DMS153 (cell line): Measurements from ENCODE around the gene BCL6B.
"Not testable (repeated sequence)": the region's sequence is repeated elsewhere in the genome, so short reads cannot be mapped to it uniquely, and the experiment has no call there.

ENCODE experiments used
- DNase-seq: peaks from one replicate; lab custom pipeline; 2025; lab: John Stamatoyannopoulos, UW

BCL6B gene

DNA sequence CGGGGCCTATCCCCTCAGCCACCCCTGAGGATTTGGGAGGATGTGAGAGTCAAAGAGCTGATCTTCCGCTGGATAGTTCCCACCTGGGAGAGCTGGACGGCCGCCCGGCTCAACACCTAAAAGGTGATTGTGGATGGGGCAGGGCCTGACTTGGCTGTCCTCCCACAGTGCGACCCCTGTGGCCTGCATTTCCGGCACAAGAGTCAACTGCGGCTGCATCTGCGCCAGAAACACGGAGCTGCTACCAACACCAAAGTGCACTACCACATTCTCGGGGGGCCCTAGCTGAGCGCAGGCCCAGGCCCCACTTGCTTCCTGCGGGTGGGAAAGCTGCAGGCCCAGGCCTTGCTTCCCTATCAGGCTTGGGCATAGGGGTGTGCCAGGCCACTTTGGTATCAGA is 4.5 kb downstream of the BCL6B start:
- no peak for DNase-seq

DNA sequence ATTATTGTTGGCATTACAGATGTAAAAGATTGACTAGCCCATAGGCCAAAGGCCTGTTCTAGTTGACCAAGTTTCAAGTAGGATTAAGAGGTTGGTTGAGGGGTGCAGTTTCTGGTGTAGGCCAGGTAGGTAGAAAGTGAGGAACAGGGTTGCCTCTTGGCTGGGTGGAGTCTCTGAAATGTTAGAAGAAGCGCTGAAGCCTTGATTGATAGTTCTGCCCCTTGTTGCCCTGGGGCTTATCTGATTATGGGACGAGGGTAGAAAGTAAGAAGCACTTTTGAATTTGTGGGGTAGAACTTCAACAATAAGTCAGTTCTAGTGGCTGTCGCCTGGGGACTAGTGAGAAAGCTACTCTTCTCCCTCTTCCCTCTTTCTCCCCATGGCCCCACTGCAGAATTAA is 6.2 kb downstream of the BCL6B start:
- no peak for DNase-seq

DNA sequence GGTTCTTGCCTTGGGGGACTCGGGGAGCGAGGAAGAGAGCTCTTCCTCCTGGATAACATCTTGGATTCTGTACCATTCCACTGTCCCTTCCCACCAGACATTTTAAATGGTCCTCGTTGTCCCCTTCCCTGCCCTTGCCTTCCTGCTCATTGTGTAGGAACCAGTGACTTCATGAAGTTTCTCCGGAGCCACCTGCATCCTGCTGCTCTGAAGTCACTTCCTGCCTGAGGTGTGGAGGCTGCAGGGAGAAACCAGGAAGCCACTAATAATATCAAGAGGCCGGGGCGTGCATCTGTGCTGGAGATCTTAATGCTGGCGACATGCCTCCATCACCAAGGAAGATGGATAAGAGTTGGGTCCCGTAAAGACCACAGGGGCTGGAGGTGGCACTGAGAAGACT is 6.8 kb downstream of the BCL6B start:
- no peak for DNase-seq

DNA sequence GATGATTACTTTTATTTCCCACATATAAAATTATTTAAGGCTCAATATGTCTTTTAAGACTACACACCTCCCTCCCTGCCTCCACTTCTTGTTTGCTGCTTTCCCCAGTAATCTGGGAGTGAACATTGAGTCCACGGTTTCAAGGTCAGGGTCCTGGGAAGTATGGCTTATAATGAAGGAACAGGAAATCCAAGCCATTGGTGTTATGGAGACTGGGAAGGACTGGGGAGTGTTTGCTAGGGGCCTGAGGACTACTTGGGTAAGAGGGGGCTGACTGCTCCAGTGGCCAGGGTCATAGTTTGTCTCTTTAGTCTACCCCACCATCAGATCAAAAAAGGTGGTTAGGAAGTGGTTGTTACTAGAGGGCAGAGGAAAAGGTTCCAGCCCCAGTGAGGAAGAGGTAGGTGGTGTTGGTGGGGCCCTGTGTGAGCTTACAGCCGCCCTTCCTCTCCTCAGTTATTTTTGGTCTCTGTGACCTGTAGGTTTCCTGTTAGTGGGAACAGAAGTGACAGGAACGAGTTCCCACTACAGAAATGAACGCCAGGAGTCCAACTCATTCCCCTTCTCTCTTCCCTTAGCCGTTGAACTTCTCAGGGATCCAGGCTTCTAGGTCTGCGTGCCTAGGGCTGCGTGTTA is 12.2 kb downstream of the BCL6B start:
- no peak for DNase-seq

DNA sequence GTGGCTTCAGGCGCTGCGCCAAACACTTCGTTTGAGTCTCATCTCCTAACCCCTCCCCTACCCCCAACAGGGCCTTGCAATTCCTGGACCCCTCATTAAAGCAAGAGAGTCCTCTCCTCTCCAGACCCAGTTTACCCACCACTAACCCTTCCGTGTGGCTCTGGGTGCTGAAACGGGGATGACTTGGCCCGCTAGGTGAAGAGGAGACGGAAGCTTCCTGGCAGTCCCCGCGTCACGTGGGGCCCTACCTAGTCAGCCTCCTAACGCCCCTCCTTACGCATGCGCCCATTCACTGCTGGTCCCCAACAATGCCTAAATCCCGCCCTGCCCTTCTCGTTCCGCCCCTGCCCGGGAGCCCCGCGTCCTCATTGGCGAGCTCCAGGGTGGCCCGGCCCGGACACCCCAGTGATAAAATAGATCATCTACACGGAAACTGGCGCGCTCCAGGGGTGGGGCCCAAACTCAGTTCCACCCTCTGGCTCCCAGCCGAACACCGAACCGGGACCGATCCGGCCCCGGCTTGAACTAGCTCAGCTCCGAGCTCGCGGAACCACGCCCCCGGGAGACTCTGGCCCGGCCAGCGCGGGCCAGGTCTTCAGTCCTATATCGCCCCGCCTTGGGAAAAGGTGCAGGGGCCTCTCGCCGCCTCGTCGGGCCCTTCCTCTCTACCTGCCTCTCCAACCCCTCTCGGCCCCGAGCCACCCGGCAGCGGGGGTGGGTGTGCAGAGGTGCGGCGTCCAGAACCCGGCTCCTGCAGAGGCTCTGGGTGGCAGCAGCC is 12.9 kb downstream of the BCL6B start, which contains the start of gene SLC16A13:
TSS of gene SLC16A13 (plus strand) at position 425 of the 778 bp plus-strand sequence. CDS start 368 bp downstream, outside the sequence.
- peak; percentile 90 for DNase-seq

DNA sequence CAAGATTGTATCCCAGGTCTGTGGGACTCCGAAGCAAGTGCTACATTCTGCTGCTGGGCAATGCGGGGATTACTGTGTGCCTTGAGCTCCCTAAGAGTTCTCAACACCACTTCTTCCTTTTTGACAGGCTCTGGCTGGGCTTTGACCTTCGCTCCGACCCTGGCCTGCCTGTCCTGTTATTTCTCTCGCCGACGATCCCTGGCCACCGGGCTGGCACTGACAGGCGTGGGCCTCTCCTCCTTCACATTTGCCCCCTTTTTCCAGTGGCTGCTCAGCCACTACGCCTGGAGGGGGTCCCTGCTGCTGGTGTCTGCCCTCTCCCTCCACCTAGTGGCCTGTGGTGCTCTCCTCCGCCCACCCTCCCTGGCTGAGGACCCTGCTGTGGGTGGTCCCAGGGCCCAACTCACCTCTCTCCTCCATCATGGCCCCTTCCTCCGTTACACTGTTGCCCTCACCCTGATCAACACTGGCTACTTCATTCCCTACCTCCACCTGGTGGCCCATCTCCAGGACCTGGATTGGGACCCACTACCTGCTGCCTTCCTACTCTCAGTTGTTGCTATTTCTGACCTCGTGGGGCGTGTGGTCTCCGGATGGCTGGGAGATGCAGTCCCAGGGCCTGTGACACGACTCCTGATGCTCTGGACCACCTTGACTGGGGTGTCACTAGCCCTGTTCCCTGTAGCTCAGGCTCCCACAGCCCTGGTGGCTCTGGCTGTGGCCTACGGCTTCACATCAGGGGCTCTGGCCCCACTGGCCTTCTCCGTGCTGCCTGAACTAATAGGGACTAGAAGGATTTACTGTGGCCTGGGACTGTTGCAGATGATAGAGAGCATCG is 15.4 kb downstream of the BCL6B start:
- no peak for DNase-seq

DNA sequence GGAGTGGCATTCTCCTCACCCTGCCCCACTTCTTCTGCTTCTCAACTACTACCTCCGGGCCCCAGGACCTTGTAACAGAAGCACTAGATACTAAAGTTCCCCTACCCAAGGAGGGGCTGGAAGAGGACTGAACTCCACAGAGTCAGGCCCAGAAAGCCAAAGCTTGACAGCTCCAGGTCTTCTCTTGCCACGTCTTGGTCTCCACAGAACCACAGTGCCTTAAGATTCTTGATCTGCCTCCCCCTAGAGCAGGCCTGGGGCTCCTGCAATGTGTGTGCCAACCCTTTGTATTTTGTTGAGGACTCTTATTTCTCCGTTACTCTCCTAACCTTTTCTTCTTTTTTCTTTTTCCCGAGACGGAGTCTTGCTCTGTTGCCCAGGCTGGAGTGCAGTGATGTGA is 17.0 kb downstream of the BCL6B start:
- DNase-seq = no peak

DNA sequence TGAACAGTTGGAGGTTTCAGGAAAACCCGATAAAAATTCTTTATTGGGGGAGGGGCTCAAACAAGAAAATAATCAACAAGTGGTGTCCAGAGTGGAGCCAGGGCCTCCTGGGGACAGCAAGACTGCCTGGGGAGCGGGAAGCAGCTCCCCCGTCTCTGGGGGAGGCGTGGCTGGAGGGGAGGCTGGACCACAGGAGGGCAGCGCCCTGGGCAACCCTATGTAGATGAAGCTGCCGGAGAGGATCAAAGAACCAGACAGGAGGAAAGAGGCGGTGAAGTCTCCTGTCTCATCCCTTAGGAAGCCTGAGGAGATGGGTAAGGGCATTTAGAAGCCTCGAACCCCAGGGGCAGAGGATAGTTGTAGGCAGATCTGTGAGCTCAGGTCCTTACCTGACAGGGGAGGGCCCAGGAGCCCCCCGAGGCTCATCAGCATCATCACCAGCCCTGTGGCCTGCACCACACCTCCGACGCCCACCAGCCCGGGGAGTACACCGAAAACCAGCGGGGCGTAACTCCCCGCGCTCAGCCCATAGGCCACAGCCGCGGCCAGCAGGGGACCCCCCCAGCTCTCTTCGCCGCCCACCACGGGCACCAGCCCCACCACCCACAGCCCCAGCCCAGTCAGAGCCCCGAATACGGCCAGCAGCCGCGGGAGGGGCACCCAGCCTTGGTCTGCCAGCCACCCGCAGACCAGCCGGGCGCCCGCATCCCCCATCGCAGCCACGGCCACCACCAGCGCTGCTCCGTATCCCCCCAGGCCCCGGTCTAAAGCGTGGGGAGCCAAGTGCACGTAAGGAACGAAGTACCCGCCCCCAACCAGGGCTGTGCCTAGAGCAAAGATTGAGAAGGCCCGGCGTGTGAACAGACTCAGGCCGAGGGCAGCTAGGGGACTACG is 19.0 kb downstream of the BCL6B start:
- DNase-seq = no peak

DNA sequence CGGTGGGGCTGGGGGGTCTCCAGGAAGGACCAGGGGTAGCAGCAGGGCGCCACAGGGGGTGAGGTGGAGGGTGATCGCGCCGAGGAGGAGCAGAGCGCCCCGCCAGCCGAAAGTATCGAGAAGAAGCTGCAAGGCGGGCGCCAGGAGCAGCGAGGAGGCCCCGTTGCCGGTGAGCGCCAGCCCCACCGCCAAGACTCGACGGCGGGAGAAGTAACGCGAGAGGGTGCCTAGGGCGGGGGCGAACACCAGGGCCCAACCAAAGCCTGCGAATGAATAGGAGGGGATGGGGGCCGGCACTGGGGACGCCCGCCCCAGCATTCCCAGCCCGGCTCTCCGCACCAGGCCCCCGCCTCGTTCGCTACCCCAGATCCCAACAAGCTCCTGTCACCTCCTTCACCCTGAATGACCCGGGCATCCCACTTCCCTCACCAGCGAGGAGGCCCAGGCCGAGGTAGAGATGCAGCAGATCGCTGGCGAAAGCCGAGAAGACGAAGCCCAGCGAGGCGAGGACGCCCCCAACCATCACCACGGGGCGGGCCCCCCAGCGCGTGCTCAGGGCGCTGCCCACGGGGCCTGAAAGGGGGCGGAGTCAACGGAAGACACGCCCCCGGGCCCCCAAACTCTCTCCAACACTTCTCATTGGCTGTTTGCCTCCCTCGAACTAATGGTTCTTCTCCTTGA is 19.8 kb downstream of the BCL6B start:
- no peak for DNase-seq

DNA sequence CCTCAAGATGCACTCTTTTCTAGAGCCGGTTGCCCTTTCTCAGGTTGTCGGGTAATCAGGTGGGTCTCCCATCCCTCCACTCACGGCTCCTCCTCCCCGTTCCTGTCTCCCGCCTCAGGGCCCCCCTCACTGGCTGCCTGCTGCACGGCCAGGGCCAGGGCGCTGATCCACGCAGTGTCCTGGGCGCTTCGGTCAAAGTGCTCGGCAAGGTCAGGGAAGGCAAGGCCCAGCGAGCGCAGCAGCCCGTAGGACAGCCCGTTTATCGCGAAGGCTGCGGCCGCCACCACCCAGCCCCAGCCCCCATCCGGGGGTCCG is 20.3 kb downstream of the BCL6B start:
- DNase-seq = no peak

DNA sequence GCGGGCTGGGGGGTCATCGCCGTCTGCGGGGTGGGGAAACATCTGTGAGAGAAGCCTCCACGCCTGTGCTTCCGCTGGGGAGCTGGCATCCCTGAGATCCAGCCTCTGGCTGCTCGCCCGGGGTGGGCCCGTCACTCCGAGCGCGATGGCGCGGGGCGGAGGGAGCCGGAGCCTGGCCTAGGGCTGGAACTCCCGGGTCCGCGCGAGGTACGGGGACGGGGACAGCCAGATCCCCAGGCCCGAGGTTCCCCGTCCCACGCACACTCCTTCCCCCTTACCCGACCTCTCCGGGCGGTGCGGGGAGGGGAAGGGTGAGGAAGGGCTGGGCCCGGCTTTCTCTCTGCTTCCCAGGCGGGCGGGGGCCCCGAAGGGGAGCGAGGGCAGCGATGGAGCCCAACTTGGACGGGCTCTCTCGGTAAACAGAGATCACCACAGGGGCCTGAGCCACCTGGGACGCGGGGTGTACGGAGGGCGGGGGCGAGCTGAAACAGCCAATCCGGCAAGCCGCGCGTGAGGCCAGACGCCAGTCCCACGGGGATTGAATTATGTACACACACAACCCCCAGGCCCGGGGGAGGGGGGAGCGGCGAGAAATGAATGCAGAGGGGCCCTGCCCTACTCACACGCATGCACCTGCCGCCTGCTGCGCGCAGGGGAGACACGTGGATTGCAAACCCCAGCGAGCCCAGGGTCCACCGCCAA is 20.8 kb downstream of the BCL6B start, which contains the start of gene SLC16A11:
TSS of gene SLC16A11 (minus strand) at position 596 of the 702 bp plus-strand sequence. CDS start at position 17, 579 bp downstream.
- peak; percentile 77 for DNase-seq

DNA sequence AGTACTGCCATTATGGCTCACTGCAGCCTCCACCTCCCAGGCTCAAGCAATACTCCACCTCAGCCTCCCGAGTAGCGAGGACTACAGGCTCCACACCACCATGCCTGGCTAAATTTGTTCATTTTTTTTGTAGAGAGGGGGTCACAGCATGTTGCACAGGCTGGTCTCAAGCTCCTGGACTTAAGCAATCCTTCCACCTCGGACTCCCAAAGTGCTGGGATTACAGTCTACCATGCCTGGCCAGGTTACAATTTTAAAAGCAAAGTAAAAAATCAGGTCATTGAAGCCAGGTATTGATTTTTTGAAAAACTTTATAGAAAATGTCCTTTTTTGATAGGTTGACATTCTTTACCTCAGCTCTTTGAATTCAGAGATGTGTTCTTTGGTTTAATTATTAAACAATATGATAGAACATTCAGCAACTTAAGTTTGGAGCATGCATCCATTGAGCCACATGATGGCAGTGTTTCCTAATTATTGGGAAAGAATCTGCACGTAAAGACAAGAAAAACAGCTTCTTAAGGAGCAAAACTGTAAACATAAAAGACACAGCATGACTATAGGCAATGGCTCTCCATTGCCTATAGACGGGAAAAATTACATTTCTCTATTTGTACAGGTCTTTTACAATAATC is 22.8 kb downstream of the BCL6B start:
- peak; percentile 4 for DNase-seq

DNA sequence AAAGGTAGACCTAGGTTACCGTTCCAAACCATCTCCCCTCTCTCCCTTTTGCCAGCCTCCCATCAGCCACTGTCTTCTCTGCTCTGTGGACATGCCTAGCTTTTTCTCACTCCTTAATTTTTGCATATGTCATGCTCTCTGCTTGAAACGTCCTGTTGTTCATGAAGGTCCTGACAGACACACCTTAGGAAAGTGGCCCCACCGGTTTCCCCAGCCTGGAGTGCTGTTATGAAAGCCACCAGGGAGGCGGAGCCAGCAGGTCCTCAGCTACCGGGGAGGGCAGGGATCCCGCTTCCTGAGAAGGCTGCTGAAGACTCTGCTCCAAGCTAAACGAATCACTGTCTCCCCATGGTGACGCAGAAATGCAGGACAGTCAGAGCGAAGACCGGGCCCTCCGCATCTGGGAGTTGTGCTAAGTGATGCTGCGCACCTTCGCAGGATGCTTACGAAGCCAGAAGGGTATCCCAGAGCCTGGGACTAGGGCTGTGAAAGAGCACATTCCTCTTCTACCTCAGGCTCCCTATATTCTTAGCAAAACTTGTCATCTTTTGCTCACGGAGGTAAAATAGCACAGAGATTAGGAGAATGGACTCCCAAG is 23.4 kb downstream of the BCL6B start:
- DNase-seq = peak; percentile 48

DNA sequence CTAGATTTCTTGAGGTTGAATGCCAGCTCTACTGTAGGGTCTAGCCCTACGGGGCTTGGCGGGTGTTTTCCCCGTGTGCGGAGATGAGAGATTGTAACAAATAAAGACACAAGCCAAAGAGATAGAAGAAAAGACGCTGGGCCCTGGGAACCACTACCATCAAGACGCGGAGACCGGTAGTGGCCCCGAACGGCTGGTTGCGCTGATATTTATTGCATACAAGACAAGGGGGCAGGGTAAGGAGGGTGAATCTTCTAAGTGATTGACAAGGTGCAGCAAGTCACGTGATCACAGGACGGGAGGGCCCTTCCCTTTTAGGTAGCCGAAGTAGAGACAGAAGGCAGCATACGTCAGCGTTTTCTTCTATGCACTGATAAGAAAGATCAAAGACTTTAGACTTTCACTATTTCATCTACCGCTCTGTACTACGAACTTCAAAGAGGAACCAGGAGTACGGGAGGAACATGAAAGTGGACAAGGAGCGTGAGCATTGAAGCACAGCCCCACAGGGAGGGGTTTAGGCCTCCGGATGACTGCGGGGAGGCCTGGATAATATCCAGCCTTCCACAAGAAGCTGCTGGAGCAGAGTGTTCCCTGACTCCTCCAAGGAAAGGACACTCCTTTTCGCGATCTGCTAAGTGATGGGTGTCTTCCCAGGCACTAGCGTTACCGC is 24.0 kb downstream of the BCL6B start:
- DNase-seq = peak; percentile 16

DNA sequence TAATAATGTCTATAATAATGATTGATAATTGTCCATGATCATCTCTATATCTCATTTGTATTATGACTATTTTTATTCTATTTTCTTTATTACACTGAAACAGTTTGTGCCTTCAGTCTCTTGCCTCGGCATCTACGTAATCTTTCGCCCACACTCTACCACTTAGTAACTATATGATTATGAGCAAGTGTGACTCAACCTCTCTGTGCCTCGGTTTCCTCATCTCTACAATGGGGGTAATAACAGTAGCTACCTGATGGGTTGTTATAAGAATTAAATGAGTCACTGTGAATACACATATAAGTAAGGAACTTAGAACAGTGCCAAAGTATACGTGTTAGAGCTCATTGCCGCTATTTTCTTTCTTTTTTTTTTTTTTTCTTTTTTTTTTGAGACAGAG is 24.7 kb downstream of the BCL6B start:
- DNase-seq = no peak

DNA sequence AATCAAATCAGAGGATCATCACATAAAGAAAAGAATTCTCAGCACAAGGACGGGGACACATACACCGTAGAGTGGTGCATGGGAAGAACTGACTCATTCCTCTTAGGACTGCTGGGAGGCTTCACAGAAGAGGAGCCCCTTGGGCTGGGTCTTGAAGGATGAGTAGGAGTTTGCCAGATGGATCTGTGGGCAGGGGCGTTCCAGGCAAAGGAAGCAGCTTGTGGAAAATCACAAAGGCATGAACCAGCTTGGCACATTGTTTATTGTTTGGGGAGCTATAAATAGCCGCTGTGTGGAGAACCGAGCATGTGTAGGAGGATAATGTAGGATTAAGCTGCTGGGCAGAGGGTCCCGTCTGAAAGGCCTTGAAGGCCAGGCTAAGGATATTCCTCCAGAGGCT is 26.1 kb downstream of the BCL6B start:
- DNase-seq = no peak

DNA sequence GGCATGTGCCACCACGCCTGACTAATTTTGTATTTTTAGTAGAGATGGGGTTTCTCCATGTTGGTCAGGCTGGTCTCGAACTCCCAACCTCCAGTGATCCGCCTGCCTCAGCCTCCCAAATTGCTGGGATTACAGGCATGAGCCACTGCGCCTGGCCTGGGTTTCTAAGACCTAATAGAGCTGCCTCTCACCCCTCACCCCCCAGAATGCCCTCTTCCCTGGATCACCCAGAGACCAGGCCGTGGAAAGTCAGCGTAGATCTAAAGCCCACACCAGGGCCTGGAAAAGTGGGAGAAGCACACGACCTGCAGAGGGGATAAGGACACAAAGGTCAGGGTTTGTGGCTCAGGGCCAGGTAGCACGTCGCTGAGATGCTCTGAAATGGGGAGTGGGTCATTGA is 27.7 kb downstream of the BCL6B start:
- not testable (repeated sequence) for DNase-seq

DNA sequence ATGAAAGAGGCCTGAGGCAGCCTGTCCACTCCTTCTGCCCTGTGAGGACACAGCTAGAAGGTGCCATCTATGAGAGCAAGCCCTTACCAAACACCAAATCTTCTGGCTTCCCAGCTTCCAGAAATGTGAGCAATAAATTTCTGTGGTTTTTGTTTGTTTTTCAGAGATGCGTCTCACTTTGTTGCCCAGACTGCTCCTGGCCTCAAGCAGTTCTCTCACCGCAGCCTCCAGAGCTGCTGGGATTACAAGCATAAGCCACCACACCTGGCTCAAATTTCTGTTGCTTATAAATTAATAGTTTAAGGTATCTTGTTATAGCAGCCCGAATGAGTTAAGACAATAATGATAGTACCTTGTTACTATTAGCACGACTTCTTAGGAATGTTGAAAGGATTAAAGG is 33.5 kb downstream of the BCL6B start:
- DNase-seq = no peak

DNA sequence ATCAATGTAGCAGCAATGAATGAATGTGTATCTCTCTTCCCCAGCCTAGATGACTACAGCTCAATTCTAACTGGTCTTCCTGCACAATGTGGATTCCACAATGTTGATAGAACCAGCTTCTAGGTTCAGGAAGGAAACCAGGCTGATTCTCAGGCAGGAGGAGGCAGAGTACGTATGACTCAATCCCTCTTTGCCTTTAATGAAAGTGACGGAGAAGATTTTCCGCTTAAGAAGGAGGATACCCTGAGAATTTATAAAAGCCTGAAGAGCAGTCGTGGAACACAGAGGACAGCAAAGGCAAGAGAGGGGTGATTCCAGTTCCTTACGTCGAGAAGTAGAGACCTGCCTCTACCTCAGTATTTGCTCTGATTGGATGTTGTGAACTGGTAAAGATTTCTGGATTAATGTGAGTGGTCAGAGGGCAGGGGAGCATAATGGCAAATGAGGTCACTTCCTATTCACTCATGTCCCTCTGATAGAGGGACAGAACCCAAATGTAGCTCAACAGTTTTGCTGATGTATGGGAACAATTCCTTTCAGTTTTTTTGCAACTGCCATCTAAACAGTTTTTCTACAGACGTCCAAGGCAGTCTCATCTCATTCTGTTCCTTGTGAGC is 36.1 kb downstream of the BCL6B start:
- no peak for DNase-seq
